DND-41 (cell line): Measurements from ENCODE around the gene VWA5B1.

ENCODE experiments used
- ATAC-seq: fragments of 200-7000 bp; cut with Tn5 transposase; 3 replicates; pipeline ENCODE4 v1.9.1; 2021; ENCODE audit warnings: low read depth; ENCODE audit not compliant: insufficient read depth
- DNase-seq: peaks from one replicate; pipeline ENCODE4 v3.0.0-alpha.2; 2020
- H2AFZ ChIP-seq: 2 replicates; pipeline ENCODE4 v1.6.0; 2012; ENCODE audit warnings: low read depth, low read length
- H3K27ac ChIP-seq: 2 replicates; pipeline ENCODE4 v1.5.1; 2012; ENCODE audit warnings: low read length, inconsistent platforms
- H3K27me3 ChIP-seq: fragments of 200-600 bp; sonication (generic); 2 replicates; pipeline ENCODE4 v1.6.0; 2012; ENCODE audit warnings: low read length, mild to moderate bottlenecking, inconsistent platforms; ENCODE audit not compliant: insufficient read depth, poor library complexity
- H3K36me3 ChIP-seq: 2 replicates; pipeline ENCODE4 v1.5.1; 2012; ENCODE audit warnings: low read length, inconsistent platforms; ENCODE audit not compliant: insufficient read depth
- H3K4me1 ChIP-seq: 2 replicates; pipeline ENCODE4 v1.5.1; 2012; ENCODE audit warnings: mild to moderate bottlenecking, low read length; ENCODE audit not compliant: insufficient read depth
- H3K4me2 ChIP-seq: 2 replicates; pipeline ENCODE4 v1.6.0; 2012; ENCODE audit warnings: mild to moderate bottlenecking, moderate library complexity, low read length, inconsistent platforms; ENCODE audit not compliant: insufficient read depth
- H3K4me3 ChIP-seq, 2 experiments: fragments of 200-600 bp in 1 of 2; shearing (Covaris generic) in 1 of 2; 2 replicates each; pipeline ENCODE4 v1.5.1; 2012 to 2016; ENCODE audit warnings: inconsistent platforms in 2 of 2, low read length in 2 of 2, mild to moderate bottlenecking in 2 of 2, low read depth in 1 of 2, moderate library complexity in 1 of 2
- H3K79me2 ChIP-seq: 2 replicates; pipeline ENCODE4 v1.6.0; 2012; ENCODE audit warnings: low read length, inconsistent platforms; ENCODE audit not compliant: insufficient read depth
- H3K9ac ChIP-seq: 2 replicates; pipeline ENCODE4 v1.6.0; 2012; ENCODE audit warnings: low read depth, mild to moderate bottlenecking, inconsistent platforms, low read length, moderate library complexity
- H3K9me3 ChIP-seq: 2 replicates; pipeline ENCODE4 v1.5.1; 2012; ENCODE audit warnings: low read length, moderate library complexity, mild to moderate bottlenecking, inconsistent platforms; ENCODE audit not compliant: insufficient read depth, severe bottlenecking
- H4K20me1 ChIP-seq: 2 replicates; pipeline ENCODE4 v1.6.0; 2012; ENCODE audit warnings: low read length; ENCODE audit not compliant: insufficient read depth
- EZH2 ChIP-seq: IDR thresholded peaks from 3 replicates; pipeline ENCODE4 v1.6.1; 2012; ENCODE audit warnings: borderline replicate concordance, low read depth, mild to moderate bottlenecking, moderate library complexity, low read length, inconsistent platforms; ENCODE audit not compliant: severe bottlenecking
- TF ChIP-seq, protein P1 (sequence below): IDR thresholded peaks from 2 replicates; pipeline ENCODE4 v1.5.1; 2012; ENCODE audit warnings: borderline replicate concordance, low read length, moderate library complexity, mild to moderate bottlenecking; ENCODE audit not compliant: poor library complexity, severe bottlenecking; ENCODE audit errors: extremely low read depth

VWA5B1 gene

DNA sequence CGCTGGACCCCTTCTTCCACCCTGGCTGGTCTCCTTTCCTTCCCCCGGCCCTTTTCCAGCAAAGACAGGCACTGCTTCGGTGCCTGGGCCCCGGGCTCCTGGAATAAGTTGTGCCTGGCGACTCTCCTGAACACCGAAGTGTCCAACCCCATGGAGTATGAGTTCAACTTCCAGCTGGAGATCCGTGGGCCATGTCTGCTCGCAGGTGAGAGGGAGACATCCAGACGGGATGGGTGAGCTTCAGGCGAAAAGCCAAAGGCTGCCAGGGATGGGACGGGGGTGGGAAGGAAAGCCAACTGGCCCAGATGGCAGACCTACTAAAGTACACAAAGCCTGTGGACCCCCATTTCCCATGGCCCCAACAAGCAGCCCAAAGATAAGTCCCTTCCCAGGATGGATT lies 26.8 kb downstream of the VWA5B1 start:
- Histone ChIP-seq H3K4me2 (no peak overlapping the region), H3K4me3 (no peak overlapping the region), H3K27ac (no peak overlapping the region), H2AFZ (no peak overlapping the region), H3K36me3 (no peaks in the 10 kb centered on the region), H3K9me3 (no peaks in the 10 kb centered on the region), H3K79me2 (no peaks in the 10 kb centered on the region), H3K27me3 (peaks cover 10% of the 10 kb centered on the region), H3K4me1 (peaks cover 5% of the 10 kb centered on the region; the same call in 1 of the 2 replicates), H4K20me1 (peaks cover 10% of the 10 kb centered on the region; the same call in 1 of the 2 replicates), H3K9ac (no peak overlapping the region)
- no peak for TF ChIP-seq EZH2
- TF ChIP-seq, protein P1, sequence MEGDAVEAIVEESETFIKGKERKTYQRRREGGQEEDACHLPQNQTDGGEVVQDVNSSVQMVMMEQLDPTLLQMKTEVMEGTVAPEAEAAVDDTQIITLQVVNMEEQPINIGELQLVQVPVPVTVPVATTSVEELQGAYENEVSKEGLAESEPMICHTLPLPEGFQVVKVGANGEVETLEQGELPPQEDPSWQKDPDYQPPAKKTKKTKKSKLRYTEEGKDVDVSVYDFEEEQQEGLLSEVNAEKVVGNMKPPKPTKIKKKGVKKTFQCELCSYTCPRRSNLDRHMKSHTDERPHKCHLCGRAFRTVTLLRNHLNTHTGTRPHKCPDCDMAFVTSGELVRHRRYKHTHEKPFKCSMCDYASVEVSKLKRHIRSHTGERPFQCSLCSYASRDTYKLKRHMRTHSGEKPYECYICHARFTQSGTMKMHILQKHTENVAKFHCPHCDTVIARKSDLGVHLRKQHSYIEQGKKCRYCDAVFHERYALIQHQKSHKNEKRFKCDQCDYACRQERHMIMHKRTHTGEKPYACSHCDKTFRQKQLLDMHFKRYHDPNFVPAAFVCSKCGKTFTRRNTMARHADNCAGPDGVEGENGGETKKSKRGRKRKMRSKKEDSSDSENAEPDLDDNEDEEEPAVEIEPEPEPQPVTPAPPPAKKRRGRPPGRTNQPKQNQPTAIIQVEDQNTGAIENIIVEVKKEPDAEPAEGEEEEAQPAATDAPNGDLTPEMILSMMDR: no peak
- no peak for ATAC-seq
- no peak for DNase-seq

DNA sequence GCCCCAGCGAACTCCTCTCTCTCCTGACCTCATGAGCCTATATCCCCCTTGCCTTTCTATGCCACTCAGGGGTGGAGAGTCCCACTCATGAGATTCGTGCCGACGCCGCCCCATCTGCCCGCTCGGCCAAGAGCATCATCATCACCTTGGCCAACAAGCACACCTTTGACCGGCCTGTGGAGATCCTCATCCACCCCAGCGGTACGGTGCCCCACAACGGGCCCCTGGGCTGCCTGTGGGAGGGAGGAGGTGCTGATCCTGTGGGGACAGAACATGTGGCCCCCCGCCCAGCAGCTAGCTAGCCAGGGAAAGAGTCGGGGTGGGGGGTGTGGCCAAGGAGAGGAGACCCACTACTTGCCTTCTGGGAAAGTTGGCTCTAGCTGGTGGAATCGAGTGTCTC lies 27.8 kb downstream of the VWA5B1 start:
- DNase-seq: no peak
- no peak overlapping the region for H3K4me3 ChIP-seq
- no peak overlapping the region for H3K9ac ChIP-seq
- no peak overlapping the region for H2AFZ ChIP-seq
- peaks cover 5% of the 10 kb centered on the region; the same call in 1 of the 2 replicates for H3K4me1 ChIP-seq
- H3K36me3 ChIP-seq: no peaks in the 10 kb centered on the region
- H3K79me2 ChIP-seq: no peaks in the 10 kb centered on the region
- no peak overlapping the region for H3K4me2 ChIP-seq
- no peak for TF ChIP-seq EZH2
- TF ChIP-seq, protein P1: no peak
- H3K27ac ChIP-seq: no peak overlapping the region
- peaks cover 18% of the 10 kb centered on the region for H3K27me3 ChIP-seq
- peaks cover 10% of the 10 kb centered on the region; the same call in 1 of the 2 replicates for H4K20me1 ChIP-seq
- no peak for ATAC-seq
- no peaks in the 10 kb centered on the region for H3K9me3 ChIP-seq

GRCh38 chr1:20318971-20319370 lies 28.3 kb downstream of the VWA5B1 start:
- H3K9me3 ChIP-seq: no peaks in the 10 kb centered on the region
- H3K27ac ChIP-seq: no peak overlapping the region
- no peak overlapping the region for H3K4me3 ChIP-seq
- H3K9ac ChIP-seq: no peak overlapping the region
- H3K4me1 ChIP-seq: peaks cover 5% of the 10 kb centered on the region; the same call in 1 of the 2 replicates
- DNase-seq: no peak
- H2AFZ ChIP-seq: no peak overlapping the region
- no peaks in the 10 kb centered on the region for H3K79me2 ChIP-seq
- peaks cover 10% of the 10 kb centered on the region; the same call in 1 of the 2 replicates for H4K20me1 ChIP-seq
- H3K4me2 ChIP-seq: no peak overlapping the region
- no peak for ATAC-seq
- H3K36me3 ChIP-seq: no peaks in the 10 kb centered on the region
- H3K27me3 ChIP-seq: peaks cover 21% of the 10 kb centered on the region
- no peak for TF ChIP-seq EZH2
- TF ChIP-seq, protein P1: no peak
